HG02763 (cell line): ENCODE results near the gene RRP1.

Experiments used
- ATAC-seq: cut with Tn5 transposase; IDR thresholded peaks from one replicate; pipeline ENCODE4 v1.9.1; 2021; ENCODE audit warnings: mild to moderate bottlenecking, moderate library complexity; ENCODE audit not compliant: unreplicated experiment

Gene RRP1

DNA sequence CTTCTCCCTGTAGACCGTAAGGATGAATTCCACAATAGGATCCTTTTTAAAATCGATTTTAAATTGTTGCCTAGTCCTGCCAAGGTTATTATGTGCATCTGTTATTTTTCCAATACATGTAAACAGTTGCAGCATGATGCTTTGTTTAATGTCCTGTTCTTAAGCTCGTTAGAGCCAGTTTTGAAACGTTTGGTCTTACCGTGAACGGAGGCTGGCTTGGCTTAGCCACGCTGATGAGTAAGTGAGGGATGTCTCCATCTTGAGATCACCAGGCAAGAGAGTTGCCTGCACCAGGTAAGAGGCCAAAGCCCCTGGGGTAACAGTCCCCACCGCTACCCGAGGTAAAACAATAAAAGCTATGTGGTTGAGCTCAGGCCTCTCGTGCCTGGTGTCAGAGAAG, 30.6 kb upstream of the RRP1 start:
- ATAC-seq = no peak

DNA sequence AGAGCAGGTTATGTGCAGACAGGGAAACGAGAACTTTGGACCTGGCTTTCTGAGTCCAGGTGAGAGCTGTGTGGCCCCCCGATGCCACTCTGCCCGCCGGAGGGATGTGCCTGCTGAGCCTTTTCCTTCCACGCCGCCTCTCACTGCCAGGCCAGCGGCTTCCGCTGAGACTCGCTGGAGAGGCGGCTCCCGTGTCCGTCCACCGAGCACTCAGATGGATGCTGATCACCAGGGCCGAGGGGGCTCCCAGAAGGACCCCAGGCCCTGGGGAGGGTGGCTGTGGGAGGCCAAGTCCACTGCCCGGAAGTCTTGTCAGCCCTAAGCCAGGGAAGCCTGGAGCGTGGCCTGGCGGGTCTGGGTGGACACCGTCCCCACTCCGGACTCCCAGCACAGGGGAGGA, 29.7 kb upstream of the RRP1 start:
- ATAC-seq = no peak

DNA sequence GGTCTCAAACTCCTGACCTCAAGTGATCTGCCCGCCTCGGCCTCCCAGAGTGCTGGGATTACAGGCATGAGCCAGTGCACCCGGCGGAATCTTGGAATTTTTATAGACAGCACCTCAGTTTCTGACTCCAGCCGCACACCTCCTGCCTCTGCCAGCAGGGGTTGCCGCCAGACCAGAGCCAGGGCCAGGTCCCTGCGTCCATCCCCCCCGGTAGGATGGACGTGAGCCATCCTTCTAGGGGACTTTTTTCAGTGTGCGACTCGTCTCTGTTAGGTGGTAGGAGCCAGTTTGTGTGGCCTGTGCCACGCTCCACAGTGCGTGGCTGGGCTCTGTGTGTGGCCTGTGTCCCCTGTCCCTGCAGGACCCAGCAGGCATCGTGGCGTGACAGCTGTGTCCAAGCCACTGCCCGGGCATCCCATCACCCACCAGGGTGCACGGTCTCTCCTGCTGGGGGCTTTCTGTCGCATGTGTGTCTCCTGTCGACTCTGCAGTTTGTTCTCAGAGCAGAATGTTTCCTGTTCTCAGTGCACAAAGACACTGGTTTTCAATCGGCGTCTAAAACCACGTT, 28.9 kb upstream of the RRP1 start:
- ATAC-seq = no peak

DNA sequence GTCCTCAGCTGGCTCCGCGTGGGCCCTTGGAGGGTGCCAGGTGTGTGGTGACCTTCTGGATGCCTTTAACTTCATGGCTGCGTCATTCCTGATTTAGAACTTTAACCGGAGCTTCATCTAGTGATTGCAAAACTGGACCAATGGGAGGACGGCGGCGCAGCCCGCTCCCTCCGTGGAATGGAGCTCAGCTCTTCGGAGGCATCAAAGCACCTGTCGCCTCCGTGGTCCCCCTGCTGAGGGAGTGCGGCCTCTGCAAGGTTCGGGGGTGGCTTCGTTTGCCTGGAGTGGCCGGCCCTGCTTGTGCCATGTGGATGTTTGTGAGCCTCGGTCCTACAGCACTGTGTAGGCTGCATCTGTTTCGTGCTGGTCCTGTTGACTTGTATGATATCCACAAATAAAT, 27.5 kb upstream of the RRP1 start:
- no peak for ATAC-seq

DNA sequence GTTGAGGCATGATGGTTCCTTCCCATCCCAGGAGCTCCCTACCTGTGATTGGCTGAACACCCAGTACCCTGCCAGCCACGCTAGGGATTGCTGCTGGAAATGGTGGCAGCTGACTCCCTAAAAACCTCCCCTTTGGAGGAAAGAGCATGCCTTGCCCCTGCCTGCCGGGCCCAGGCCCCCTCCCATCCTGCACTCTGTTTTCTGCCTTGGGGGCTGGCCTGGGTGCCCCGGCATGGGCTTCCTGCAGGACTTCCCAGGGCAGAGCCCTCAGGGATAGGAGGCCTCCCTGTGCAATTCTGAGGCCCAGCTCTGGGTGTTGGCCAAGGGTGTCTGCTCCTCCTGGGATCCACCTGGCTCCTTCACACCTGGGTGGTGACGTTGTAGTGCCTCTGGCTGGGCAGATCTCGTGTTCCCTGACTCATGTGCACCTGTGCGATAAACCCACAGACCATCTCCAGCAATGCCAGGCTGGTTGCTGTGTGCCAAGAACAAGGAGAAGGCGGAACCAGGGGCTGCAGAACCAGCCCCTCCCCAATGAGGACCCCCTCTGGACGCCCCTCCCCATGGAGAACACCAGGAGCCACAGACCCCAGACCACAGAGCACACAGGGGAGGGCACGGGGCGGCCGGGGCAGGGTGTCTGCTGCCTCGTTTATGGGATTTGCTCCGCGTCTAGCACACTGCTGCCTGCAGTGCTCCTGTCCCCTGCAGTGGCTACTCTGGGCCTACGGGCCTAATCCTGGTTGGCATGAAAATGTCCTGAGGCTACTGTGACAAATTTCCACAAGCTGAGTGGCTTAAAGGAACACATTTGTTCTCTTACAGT, 26.9 kb upstream of the RRP1 start:
- no peak for ATAC-seq

DNA sequence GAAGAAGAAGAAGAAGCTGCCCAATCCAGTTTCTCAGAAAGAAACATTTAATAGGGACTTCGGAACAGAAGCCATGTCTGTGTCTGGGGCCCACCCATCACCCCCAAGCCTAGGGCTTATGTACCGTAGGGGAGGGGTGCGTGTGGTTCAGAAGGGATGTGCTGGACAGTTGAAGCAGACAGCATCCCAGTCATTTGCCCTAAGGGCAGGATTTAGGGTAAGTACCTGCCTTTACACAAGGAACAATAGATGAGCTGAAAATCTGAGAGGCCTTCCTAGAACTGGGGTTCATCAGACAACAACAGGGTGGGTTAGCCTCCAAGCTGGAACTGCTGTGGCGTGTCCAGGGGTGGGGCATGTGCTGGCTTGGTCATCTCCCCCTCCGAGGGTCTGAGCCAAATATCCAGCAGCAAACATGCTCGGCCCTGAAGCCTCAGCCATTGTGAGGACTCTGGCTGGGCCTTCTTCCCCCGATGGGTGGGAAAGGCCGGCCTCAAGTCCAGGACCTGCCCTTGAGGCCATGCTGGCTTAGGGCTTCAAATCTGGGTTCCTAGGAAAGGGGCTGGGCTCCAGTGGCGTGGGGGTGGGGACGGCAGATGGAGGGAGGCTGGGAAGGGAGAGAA, 25.4 kb upstream of the RRP1 start:
- ATAC-seq = no peak

DNA sequence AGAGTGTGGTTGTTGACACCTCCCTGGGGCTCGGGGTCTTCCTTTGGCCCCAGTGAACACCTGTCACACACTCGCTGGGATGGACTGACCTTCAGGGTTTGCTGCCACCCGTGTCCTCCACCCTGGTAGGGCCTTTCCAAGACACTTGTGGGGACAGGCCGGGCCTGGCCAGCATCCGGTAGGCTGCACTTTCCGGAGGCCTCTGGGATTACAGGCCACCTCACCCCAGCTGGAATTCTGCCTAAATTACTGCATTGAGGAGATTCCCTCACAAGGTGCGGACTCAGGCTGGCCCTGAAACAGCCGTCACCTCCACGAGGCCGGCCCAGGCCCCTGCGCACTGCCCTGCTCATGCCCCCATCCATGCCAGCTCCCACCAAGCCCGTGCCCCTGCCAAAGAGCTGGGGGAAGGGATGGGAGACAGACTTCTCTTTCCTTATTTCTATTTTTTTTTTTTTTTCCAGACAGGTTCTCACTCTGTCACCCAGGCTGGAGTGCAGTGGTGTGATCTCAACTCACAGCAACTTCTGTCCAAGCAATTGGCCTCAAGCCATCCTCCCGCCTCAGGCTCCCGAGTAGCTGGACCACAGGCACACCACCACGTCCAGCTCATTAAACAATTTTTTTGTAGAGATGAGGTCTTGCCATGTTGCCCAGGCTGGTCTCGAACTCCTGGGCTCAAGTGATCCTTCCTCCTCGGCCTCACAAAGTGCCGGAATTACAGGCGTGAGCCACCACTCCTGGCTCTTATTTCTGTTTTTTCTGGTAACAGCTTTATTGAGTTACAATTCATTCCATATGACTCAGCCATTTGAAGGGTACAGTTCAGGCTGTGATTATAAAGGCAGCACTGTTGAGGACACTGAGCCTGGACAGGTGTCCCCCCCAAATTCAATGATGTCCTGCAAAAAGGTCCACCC, 24.5 kb upstream of the RRP1 start:
- ATAC-seq = no peak

DNA sequence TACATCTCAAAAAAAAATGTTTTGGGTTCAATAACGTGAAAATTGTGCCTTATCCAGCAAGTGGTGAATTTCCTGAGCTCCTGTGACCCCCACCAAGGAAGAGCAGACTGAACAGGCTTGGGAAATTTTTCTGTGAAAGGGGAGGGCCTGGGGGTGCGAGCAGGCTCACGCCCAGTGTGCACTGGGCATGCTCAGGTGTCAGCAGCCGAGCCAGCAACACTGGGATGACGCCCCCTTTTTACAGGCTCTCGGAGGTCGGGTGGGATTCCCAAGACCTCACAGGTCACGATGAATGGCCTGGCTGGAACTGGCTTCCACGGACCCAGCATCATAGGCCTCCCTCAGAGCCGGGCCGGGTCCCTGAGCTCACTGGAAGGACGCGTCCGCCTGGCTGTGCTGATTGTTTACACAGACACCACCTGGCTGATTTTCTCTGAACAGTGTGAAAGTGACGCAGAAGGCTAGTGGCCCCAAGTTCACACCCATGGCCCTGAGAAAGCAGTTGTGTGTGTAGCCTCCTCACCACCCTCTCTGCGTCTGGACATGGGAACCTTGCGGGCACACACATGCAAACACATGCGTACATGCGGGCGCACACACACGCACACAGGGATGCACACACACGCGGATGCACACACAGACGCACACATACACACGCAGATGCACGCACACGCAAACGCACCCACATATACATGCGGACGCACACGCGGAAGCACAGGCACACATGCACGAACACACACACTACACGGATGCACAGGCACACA, 22.5 kb upstream of the RRP1 start:
- ATAC-seq = no peak

DNA sequence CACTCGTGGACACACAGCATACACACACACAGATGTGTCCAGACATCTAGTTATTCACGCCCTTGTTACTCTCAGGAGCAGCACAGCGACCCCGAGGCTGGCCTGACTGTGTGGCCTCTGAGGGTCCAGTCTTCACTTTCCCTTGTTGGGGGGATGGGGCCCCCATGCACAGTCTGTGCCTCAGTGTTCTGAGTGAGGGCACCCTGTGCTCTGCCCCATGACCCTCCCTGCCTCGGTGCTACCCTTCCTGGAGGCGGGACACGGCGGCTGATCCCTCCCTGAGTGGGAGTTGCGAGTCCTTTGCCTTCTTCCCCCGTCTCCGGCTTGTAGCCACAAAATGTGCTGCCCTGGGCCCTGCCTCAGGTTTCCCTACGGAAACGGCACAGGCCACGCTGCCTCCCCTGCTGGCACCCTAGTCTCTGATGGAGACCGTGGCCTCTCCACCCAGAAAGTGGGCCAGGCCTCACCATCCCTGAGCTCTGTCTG, 21.8 kb upstream of the RRP1 start:
- ATAC-seq = no peak

DNA sequence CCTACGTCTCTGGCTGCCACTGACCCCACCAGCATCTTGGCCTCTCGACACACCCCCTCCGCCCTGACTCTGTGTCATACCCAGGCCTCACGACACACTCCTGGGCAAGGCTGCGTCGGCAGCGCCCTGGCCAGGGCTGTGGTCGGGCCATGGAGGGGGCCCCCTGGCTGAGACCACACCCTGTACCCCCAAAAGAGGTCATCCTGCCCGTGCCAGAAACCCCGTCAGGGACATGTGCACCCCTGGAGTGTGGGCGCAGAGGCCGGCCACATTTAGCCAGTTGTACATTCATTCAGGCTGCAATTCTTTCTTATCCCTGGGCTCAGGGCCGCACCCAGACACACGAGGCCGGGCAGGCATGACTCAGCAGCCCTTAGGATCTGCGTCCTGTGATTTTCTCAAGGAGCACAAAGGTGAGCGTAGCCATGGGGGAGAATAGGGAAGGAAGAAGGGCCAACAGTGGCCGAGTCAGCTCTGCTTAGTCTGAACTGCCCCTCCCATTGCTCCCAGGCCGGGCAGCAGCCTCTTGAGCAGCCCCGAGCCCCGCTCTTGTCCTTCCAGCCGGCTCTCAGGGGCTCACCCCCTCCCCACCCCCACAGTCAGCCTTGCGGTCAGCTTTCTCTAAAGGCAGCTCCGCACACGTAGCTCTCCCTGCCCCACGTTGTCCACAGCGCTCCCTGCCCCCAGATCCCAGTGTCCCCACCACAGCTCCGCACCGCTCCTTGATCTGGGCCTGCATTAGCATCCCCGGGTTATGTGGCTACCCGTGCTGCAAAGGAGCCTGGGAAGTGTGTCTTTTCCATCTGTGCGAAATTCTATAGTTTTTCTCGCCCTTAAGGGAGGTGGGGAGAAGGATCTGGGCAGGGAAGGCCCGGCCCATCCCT, 21.2 kb upstream of the RRP1 start:
- no peak for ATAC-seq

DNA sequence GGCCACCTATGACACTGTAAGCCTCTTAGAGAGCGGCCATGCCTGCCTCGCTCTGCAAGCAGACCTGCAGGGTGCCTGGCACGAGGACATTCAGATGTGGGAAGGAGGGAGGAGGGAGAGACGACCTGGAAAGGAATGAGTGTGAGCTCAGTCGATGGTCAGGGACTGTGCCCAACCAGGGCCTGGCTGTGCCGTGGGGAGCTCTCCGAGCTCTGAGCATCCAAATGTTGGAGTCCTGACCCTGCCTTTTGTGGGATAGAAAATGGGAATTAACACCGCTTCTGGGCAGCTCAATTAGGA, 20.6 kb upstream of the RRP1 start:
- no peak for ATAC-seq

DNA sequence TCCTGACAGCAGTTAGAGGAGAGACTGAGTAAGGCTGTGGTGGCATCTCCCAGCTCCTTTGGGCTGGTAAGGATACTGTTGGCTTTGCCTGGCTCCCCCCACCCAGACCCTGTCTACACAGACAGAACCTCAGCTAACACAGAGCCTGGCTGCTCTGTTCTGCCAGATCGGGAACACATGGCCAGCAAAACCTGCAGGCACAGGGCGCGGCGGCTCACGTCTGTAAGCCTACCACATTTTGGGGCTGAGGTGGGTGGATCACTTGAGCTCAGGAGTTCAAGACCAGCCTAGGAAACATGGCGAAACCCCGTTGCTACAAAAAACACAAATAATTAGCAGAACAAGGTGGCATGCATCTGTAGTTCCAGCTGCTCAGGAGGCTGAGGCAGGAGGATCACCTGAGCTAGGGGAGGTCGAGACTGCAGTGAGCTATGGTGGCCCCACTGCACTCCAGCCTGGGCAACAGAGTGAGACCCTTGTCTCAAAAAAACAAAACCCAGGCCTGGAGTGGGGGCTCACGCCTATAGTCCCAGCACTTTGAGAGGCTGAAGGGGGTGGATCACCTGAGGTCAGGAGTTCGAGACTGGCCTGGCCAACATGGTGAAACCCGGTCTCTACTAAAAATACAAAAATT, 19.9 kb upstream of the RRP1 start:
- ATAC-seq = no peak

DNA sequence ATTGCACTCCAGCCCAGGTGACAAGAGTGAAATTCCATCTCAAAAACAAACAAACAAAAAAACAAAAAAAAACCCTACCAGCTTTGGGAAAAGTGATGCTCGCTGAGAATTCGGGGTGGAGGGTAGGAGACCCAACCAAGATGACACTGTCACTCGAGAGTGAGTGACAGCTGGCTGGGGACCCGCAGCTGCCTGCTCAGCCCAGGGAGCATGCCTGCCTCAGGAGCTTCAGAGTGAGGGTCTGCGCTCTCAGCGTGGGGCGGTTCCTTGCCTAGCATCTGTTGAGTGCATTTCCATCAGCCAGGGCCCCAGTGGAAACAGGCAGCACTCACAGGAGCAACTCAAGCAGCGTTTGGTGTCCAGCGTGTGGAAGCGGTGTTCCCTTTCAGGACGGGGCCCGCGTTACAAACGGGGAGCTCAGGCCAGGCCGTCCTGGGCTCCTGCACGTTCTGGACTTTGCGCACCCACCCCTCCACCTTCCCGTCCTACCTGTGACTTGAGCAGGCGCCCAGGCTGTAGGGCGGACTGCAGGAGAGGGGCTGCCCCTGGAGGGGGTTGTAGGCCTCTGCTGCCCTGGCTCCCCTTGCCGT, 19.2 kb upstream of the RRP1 start:
- ATAC-seq = no peak

DNA sequence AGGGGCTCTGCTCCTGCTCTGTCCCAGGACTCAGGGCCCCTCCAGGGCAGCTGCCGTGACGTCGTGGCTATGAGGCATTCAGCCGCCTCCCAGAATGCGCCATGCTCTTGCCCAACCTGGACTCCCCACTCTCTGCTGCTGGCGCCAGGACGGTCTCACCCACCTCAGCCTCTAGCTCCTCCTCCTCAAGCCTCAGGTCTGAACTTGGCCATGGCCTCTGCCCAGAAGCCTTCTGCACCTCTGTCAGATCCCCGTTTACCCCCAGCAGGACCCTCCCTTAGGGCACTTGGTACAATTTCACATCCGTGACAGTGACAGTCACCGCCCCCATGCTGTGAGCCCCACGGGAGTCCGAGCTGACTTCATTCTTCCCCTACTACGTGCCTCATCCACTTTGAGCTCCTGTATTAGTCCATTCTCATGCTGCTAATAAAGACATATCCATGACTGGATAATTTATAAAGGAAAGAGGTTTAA, 18.1 kb upstream of the RRP1 start:
- ATAC-seq = no peak

DNA sequence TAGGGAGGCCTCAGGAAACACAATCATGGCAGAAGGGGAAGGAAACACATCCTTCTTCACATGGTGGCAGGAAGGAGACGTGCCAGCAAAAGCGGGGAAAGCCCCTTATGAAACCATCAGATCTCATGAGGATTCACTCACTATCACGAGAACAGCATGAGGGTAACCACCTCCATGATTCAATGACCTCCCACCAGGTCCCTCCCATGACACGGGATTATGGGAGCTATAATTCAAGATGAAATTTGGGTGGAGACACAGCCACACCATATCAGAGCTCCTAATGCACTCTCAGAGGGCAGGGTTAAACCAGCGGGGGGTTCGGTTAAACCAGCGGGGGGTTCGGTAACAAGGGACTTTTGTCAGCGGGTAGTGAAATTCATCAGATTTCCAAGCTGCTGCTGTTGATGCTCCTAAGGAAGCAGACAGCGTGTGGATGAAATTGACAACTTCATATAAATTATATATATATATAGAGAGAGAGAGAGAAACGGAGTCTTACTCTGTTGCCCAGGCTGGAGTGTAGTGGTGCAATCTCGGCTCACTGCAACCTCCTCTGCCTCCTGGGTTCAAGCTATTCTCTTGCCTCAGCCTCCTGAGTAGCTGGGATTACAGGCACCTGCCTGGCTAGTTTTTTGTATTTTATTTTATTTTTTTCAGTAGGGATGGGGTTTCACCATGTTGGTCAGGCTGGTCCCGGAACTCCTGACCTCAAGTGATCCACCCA, 17.5 kb upstream of the RRP1 start:
- ATAC-seq = no peak

DNA sequence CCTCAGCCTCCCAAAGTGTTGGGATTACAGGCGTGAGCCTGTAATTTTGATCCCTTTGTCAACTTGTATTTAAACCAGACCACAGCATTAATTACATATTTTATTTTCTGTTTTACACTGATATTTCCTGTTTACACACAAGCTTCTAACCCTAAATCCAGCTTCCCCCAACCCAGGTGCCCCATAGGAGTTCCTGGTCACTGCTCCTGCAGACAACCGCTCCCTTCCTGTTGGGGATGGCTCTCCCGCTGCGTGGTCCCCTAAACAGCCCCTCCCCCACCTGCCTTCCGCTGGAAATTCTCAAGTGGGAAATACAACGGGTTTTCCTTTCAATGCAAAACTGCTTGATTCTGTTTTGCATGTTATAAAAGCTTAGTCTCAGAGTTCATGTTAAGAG, 17.0 kb upstream of the RRP1 start:
- no peak for ATAC-seq

DNA sequence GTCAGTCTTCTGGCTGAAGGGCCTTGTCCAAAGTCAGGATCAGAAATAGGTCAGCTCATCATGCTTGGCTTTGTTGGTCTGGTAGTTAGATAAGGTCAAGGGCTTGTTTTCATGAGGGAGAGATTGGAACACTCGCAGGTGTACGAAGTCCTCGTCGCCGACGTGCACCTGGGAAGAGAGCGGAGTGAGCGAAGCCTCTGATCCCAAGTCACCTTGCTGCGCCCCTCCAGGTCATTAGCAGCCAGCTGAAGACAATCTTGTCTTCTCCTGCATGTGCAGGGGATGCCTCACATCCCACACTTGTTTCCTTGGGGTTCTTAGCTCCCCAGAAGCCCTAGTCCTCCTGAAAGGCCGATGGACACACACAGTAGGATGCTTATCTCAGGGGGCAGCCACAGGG, 15.2 kb upstream of the RRP1 start:
- ATAC-seq = no peak

DNA sequence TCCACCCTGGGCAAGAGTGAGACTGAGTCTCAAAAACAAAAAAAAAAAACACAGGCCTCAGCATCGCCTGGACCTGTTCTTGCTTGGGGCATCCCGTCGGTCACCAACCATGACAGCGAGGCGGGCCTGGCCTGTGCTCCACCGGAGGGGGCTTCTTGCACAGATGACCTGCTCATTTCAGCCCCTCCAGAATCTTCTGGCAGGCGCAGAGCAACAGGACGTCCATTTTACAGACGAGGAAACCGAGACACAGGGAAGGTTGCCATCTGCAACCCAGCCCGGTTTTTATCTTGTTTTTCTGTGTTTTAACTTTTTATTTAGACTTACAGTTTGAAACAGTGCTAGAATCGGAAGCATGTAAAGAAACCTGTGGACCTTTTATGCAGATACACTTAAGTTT, 14.2 kb upstream of the RRP1 start:
- ATAC-seq = no peak
